ENCODE measurements around the gene DLGAP1. TPM values are rescaled to one million over a fixed set of nuclear protein-coding genes. Genes with fewer than 3 reads are reported as not detected.

The DLGAP1 gene
- total RNA-seq, 2 experiments from 2014 or later, result not detected

DNA sequence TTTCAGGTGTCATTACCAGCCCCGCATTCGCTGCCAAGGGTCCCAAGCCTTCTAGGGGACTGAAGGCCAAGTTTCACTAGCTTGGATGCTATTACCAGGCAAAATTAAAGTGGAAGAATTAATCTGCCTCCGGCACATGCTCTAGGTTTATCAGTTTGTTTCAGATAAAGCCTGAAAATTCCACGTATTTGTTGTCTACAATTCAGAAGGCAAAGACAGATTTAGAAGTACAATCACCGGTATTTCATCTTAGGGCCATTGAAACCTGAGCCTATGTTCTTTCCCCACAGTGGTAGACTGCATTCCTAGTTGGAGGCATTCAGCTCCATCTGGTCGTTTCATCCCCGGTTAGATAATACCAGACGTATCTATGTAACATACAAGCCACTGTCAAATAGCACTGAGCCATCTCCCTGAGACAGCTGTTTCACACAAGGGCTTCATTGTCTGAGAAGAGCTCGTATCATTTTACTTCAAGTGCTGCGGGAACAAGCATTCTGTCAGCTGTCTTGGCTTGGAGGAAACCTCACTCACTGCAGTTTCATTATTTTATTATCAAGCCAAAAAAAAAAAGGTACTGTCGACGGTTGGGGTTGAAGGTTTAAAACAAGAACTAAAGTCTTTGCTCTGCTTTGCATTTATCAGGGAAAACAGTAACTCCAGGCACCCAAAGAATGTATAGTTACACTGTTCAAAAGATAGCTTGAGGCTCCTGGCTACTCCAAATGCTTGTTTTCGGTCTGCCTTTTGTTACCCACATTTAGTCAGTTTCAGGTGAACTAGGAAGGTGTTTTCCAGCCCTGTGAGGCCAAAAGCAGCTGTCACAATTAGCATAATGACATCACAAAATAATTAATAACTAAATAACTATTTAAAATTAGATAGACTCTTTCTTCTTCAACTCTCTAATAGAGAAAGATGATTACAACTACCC, 928.4 kb downstream of the DLGAP1 start:
- peak overlapping the region; percentile 81 for H3K27ac Mint-ChIP-seq
- H3K27me3 Mint-ChIP-seq, result no peaks in the 10 kb centered on the region
- DNase-seq (no peak), ATAC-seq (ENCODE audit: low read depth) (no peak)
- H3K4me1 Mint-ChIP-seq, result peaks cover 16% of the 10 kb centered on the region
- H3K36me3 Mint-ChIP-seq, result no peaks in the 10 kb centered on the region
- H3K4me3 Mint-ChIP-seq, result peak overlapping the region; percentile 82
- peaks cover 4% of the 10 kb centered on the region for H3K9me3 Mint-ChIP-seq
- POLR2A ChIA-PET, result interaction anchor here (1.1 to 1.2 kb wide), 3 partner anchors 59 to 132 kb away, joined by 3 to 4 read pairs (median 3); no protein-coding TSS in a partner anchor

GRCh38 chr18:3525870-3526420, 929.2 kb downstream of the DLGAP1 start:
- H3K27me3 Mint-ChIP-seq, result peaks cover 2% of the 10 kb centered on the region
- ATAC-seq (ENCODE audit: low read depth), result peak; percentile 84
- peak overlapping the region; percentile 82 for H3K4me3 Mint-ChIP-seq
- POLR2A ChIA-PET, result interaction anchor here (1.1 to 1.2 kb wide), 2 partner anchors 60 to 68 kb away, joined by 3 to 4 read pairs; no protein-coding TSS in a partner anchor
- DNase-seq, result peak; percentile 36
- H3K36me3 Mint-ChIP-seq, result no peaks in the 10 kb centered on the region
- H3K4me1 Mint-ChIP-seq, result peaks cover 16% of the 10 kb centered on the region
- peak overlapping the region; percentile 81 for H3K27ac Mint-ChIP-seq
- peaks cover 4% of the 10 kb centered on the region for H3K9me3 Mint-ChIP-seq

GRCh38 chr18:3524706-3525105, 930.4 kb downstream of the DLGAP1 start:
- POLR2A ChIA-PET, result interaction anchor here (0.6 kb wide), 1 partner anchor 78 kb away, joined by 3 read pairs; no protein-coding TSS in a partner anchor
- peaks cover 16% of the 10 kb centered on the region for H3K4me1 Mint-ChIP-seq
- ATAC-seq (ENCODE audit: low read depth) (no peak), DNase-seq (no peak)
- H3K4me3 Mint-ChIP-seq, result no peak overlapping the region
- peaks cover 4% of the 10 kb centered on the region for H3K9me3 Mint-ChIP-seq
- H3K27ac Mint-ChIP-seq, result no peak overlapping the region
- no peaks in the 10 kb centered on the region for H3K36me3 Mint-ChIP-seq
- H3K27me3 Mint-ChIP-seq, result peaks cover 6% of the 10 kb centered on the region

GRCh38 chr18:3520230-3521085, 934.6 kb downstream of the DLGAP1 start:
- Mint-ChIP-seq H3K9me3 (peaks cover 2% of the 10 kb centered on the region), H3K36me3 (no peaks in the 10 kb centered on the region), H3K27ac (no peak overlapping the region), H3K4me3 (no peak overlapping the region), H3K27me3 (peaks cover 9% of the 10 kb centered on the region), H3K4me1 (peaks cover 2% of the 10 kb centered on the region)
- ATAC-seq (ENCODE audit: low read depth) (no peak), DNase-seq (no peak)
- POLR2A ChIA-PET, result no interaction called here

DNA sequence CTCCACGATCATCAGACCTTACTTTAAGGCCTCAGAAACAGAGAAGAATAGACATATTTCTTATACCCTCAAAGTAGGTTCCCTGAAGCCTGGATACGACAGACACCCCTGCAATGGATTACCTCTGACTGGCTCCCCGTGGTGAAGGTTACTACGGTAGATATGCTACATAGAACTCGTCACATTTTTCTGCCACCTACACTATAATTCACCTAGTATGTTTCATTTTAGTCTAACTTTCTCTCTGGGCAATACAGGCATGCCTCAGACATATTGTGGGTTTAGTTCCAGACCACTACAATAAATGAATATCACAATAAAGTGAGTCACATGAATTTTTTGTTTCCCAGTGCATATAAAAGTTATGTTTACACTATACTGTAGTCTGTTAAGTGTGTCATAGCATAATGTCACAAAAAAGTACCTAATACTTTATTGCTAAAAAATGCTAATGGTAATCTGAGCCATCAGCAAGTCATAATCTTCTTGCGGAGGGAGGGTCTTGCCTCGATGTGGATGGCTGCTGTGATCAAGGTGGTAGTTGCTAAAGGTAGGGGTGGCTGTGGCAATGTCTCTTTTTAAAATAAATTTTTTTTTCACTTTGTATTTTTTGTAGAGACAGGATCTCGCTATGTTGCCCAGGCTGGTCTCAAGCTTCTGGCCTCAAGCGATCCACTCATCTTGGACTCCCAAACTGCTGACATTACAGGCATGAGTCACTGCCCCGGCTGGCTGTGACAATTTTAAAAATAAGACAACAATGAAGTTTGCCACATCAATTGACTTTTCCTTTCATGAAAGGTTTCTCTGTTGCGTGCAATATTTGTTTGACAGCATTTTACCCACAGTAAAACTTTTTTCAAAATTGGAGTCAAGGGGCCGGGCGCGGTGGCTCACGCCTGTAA, 940.5 kb downstream of the DLGAP1 start:
- DNase-seq (no peak), ATAC-seq (ENCODE audit: low read depth) (no peak)
- H3K4me3 Mint-ChIP-seq, result no peak overlapping the region
- peaks cover 3% of the 10 kb centered on the region for H3K27me3 Mint-ChIP-seq
- no peaks in the 10 kb centered on the region for H3K9me3 Mint-ChIP-seq
- no peak overlapping the region for H3K27ac Mint-ChIP-seq
- H3K36me3 Mint-ChIP-seq, result no peaks in the 10 kb centered on the region
- POLR2A ChIA-PET, result no interaction called here
- H3K4me1 Mint-ChIP-seq, result peaks cover 5% of the 10 kb centered on the region

GRCh38 chr18:3513481-3513880, 941.6 kb downstream of the DLGAP1 start:
- Mint-ChIP-seq H3K27me3 (peaks cover 3% of the 10 kb centered on the region), H3K4me3 (no peak overlapping the region), H3K9me3 (no peaks in the 10 kb centered on the region), H3K4me1 (peaks cover 5% of the 10 kb centered on the region), H3K27ac (no peak overlapping the region), H3K36me3 (no peaks in the 10 kb centered on the region)
- POLR2A ChIA-PET, result no interaction called here
- DNase-seq (no peak), ATAC-seq (ENCODE audit: low read depth) (no peak)

GRCh38 chr18:3511980-3512379, 943.1 kb downstream of the DLGAP1 start:
- Mint-ChIP-seq H3K27ac (no peak overlapping the region), H3K4me1 (peaks cover 5% of the 10 kb centered on the region), H3K9me3 (no peaks in the 10 kb centered on the region), H3K4me3 (no peak overlapping the region), H3K27me3 (no peaks in the 10 kb centered on the region), H3K36me3 (no peaks in the 10 kb centered on the region)
- ATAC-seq (ENCODE audit: low read depth) (no peak), DNase-seq (no peak)
- POLR2A ChIA-PET, result no interaction called here

DNA sequence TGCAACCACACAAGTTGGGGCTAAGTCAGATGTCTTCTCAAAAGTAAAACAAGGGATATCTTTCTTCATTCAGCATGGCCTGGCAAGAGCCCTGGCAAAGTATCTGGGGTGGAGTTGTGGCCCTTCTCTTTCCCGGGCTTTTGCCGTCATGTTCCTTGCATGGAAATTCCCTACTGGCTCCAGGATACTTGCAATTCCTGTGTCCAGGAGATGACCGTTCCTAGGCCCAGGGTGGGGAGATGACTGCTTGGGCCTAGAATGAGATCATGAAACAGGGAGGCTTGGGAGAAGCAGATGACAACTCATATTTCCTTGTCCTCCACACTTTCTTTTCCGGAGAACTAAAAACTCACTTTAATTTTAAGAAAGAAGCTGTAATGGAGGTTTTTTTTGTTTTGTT, 944.2 kb downstream of the DLGAP1 start:
- POLR2A ChIA-PET, result no interaction called here
- Mint-ChIP-seq H3K4me1 (peaks cover 5% of the 10 kb centered on the region), H3K27me3 (no peaks in the 10 kb centered on the region), H3K27ac (no peak overlapping the region), H3K36me3 (no peaks in the 10 kb centered on the region), H3K9me3 (no peaks in the 10 kb centered on the region), H3K4me3 (no peak overlapping the region)
- ATAC-seq (ENCODE audit: low read depth) (no peak), DNase-seq (no peak)

GRCh38 chr18:3510024-3510423, 945.1 kb downstream of the DLGAP1 start:
- no peak overlapping the region for H3K27ac Mint-ChIP-seq
- no peak for DNase-seq
- H3K4me1 Mint-ChIP-seq, result peaks cover 5% of the 10 kb centered on the region
- no peaks in the 10 kb centered on the region for H3K27me3 Mint-ChIP-seq
- POLR2A ChIA-PET, result no interaction called here
- ATAC-seq (ENCODE audit: low read depth), result no peak
- H3K36me3 Mint-ChIP-seq, result no peaks in the 10 kb centered on the region
- no peaks in the 10 kb centered on the region for H3K9me3 Mint-ChIP-seq
- H3K4me3 Mint-ChIP-seq, result no peak overlapping the region

- DNase-seq, result no peak
- Mint-ChIP-seq H3K4me3 (no peak overlapping the region), H3K9me3 (no peaks in the 10 kb centered on the region), H3K4me1 (peaks cover 5% of the 10 kb centered on the region), H3K27me3 (peaks cover 4% of the 10 kb centered on the region), H3K27ac (no peak overlapping the region), H3K36me3 (no peaks in the 10 kb centered on the region)
- POLR2A ChIA-PET, result no interaction called here
- ATAC-seq (ENCODE audit: low read depth), result no peak
Observed at GRCh38 chr18:3508576-3509549, 946.2 kb downstream of the DLGAP1 start.

DNA sequence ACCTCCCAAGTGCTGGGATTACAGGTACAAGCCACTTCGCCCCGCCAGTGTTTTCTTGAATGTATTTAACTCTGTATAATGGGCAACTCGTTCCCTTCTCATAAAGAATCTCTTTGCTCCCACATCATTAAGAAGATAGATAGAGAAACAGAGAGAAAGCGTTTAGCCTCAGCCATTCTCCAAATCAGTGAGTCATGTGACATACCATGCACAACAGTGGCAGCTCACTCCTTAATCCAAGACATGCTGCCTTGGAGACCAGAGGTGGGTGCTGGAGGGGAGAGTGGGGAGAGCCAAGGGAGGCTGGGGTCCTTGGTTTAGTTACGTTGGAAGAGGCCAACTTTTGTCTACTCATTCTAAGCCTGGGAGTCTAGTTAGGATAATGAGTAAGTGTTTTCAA, 950.5 kb downstream of the DLGAP1 start:
- H3K27me3 Mint-ChIP-seq, result peaks cover 26% of the 10 kb centered on the region
- peaks cover 4% of the 10 kb centered on the region for H3K4me1 Mint-ChIP-seq
- POLR2A ChIA-PET, result no interaction called here
- H3K27ac Mint-ChIP-seq, result no peak overlapping the region
- ATAC-seq (ENCODE audit: low read depth) (no peak), DNase-seq (no peak)
- H3K9me3 Mint-ChIP-seq, result no peaks in the 10 kb centered on the region
- H3K4me3 Mint-ChIP-seq, result no peak overlapping the region
- no peaks in the 10 kb centered on the region for H3K36me3 Mint-ChIP-seq

- Mint-ChIP-seq H3K27me3 (peaks cover 38% of the 10 kb centered on the region), H3K9me3 (no peaks in the 10 kb centered on the region), H3K4me3 (no peak overlapping the region), H3K27ac (no peak overlapping the region), H3K36me3 (no peaks in the 10 kb centered on the region), H3K4me1 (peaks cover 11% of the 10 kb centered on the region)
- POLR2A ChIA-PET, result no interaction called here
- no peak for DNase-seq
- ATAC-seq (ENCODE audit: low read depth), result no peak
Observed at GRCh38 chr18:3502650-3503049, 952.5 kb downstream of the DLGAP1 start.
